GM19239 (cell line): ENCODE results near the gene REV1.
A peak's percentile ranks its signal among the peaks of the same experiment; 100 is the strongest.
"Not testable (repeated sequence)": the region's sequence is repeated elsewhere in the genome, so short reads cannot be mapped to it uniquely, and the experiment has no call there.

Experiments used
- DNase-seq: peaks from one replicate; pipeline ENCODE4 v3.0.0; 2011; ENCODE audit warnings: low spot score; ENCODE audit not compliant: insufficient read length
- FAIRE-seq: peaks from 2 replicates; lab custom pipeline; 2011; peaks lifted over from hg19 to GRCh38; lab: Jason Lieb, UNC

Gene REV1

GRCh38 chr2:99489761-99490622 is at the start of gene REV1:
Gene REV1 (minus strand): TSS chr2:99490017. CDS start chr2:99464975, 25,042 bp downstream.
- FAIRE-seq = peak; percentile 97

GRCh38 chr2:99537910-99538485 is 48.2 kb upstream of the REV1 start:
- FAIRE-seq (no peak), DNase-seq (no peak)

More at GRCh38 chr2:99489761-99490622, at the start of gene REV1:
- DNase-seq = peak; percentile 92

- no peak for FAIRE-seq
- DNase-seq = no peak
Measured at GRCh38 chr2:99524056-99524455, 34.2 kb upstream of the REV1 start.

DNA sequence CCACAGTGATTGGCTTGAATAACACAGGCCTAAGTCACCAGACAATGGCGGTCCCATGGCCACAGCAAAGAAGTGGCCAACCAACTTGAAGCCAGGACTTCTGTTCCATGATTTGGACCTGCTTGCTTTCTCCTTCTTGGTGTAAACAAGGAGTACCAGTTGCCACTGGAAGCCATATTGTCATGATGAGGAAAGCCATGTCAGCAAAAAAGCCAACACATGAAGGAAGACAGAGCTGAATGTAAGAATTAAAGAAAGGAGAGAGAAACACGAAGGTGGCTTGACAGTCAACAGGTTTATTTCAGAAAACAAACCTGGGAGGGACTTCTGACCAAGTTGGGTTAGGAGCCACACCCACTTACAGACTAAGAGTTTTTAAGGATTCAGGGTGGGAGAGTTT is 32.3 kb upstream of the REV1 start:
- FAIRE-seq = no peak

GRCh38 chr2:99520813-99521212 is 31.0 kb upstream of the REV1 start:
- FAIRE-seq (no peak), DNase-seq (no peak)

More for the DNA sequence above, 32.3 kb upstream of the REV1 start:
- no peak for DNase-seq

- DNase-seq (no peak), FAIRE-seq (no peak)
Measured at GRCh38 chr2:99520195-99520594, 30.4 kb upstream of the REV1 start.

DNA sequence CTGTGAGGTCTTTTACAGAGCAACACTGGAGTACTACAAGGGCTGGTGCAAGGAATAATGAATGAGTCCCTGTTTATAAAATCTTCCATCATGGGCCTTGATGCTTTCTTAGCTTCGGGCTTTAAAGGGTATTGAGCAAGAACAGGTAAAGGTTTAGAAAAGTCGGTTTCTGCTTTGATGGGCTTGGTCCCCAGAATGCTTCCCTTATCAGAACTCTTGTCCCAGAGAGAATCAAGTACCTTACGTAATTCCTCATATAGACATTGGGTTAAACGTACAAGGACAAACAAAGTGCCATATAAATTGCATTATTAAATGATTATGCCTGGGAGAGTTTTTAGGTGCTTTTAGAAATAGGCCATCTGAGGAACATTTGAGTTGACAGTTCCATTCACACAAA is 24.5 kb upstream of the REV1 start:
- FAIRE-seq (no peak), DNase-seq (no peak)

GRCh38 chr2:99512181-99512591 is 22.4 kb upstream of the REV1 start:
- DNase-seq = no peak
- FAIRE-seq = no peak

DNA sequence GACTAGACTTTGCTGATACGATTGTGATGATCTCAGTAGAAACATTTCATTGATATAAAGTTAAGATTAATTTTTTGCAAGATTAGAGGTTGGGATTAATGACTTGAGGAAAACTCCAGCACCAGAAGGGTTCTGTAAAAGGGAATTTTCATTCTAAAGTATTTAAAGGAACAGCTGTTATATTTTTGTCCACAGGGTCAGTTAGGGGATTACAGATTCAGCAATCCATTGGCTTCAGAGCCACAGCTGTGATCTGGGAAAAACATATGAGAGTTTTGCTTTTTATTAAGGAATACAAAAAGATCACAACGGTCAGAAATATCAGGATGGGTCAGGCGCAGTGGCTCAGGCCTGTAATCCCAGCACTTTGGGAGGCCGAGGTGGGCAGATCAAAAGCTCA is 19.6 kb upstream of the REV1 start:
- FAIRE-seq (no peak), DNase-seq (no peak)

- DNase-seq (no peak), FAIRE-seq (no peak)
Measured at GRCh38 chr2:99507937-99508818, 18.4 kb upstream of the REV1 start.

DNA sequence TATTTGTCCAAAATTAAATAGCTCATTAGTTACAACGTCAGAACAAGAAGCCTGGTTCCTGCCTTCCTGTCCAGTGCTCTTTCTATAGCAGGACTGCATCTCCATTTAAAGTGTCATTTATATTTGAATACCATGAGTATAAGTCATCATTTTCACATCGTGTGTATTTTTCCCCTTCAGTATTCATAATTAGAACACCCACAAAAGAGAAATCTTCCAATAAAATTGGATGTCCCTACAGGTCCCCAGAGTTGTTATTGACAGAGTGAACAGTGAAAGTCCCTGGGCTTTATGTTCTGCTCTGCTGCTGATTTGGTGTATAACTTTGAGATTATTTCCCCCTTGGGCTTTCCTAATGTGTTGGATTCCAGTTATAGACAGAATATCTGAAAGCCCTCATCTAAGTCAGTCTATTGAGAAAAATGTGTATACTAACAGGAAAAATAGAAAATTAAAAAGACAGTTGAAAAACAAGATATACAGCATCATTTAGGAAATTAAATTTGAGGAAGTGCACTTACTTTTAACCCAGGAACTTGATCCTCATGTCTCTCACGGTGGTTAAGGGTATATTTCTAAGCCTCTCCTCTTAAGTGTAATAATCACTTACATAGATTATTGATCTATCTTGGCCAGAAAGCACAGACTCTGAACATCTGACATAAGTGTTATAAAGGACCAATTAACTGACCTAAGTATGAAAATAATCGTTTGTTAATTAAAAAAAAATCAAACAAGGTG is 15.2 kb upstream of the REV1 start:
- DNase-seq = no peak
- no peak for FAIRE-seq

DNA sequence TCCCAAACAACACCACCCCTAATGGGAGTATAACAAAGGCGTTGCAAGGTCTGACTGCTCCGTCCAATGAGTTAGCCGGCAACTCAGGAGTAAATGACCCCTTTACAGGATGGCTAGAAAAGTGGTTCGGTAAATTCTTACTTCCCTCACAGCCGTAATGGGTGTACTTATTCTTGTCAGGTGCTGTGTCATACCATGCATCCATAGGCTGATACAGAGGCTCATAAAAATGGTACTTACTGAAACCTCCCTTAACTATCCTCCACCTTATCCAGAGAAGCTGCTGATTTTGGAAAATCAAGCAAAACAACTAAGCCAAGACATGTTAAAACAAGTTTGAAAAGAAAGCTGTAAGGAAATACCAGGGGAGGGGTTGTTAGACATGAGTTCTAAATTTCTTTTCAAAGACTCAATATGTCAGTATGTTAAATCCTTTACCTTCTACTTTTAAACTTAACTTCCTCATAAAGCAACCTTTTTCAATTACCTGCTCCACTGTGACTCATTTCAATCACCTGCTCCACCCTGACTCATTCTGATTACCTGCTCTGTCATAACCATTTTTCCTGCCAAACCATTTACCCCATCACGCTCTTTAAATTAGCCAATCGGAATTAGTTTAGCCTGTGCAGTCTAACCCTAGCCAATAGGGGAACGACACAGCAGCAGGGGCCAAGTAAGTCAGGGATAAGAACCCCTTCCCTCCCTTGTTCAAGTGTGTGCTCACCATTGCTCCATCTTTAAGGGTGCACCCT is 14.0 kb upstream of the REV1 start:
- FAIRE-seq, DNase-seq: not testable (repeated sequence)

GRCh38 chr2:99496021-99496420 is 6.2 kb upstream of the REV1 start:
- FAIRE-seq (no peak), DNase-seq (no peak)

GRCh38 chr2:99495115-99495860 is 5.5 kb upstream of the REV1 start:
- FAIRE-seq (no peak), DNase-seq (no peak)

DNA sequence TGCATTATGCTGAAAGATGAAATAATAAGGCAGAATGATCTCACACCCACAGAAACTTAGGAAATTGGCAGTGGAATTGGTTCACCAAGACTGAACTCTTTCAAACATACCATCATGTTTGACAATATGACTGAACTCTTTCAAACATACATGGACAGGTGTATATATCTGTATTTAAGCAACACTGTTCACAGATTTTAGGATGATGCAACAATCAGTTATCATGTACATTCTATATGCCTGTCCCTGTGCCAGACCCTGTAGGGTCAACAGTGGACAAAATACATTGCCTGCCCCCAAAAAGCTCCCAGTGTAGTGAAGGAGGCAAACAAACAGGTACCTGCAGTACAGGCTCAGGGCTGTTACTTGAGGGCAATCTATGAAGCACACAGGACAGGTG is 2.9 kb upstream of the REV1 start:
- FAIRE-seq = no peak

DNA sequence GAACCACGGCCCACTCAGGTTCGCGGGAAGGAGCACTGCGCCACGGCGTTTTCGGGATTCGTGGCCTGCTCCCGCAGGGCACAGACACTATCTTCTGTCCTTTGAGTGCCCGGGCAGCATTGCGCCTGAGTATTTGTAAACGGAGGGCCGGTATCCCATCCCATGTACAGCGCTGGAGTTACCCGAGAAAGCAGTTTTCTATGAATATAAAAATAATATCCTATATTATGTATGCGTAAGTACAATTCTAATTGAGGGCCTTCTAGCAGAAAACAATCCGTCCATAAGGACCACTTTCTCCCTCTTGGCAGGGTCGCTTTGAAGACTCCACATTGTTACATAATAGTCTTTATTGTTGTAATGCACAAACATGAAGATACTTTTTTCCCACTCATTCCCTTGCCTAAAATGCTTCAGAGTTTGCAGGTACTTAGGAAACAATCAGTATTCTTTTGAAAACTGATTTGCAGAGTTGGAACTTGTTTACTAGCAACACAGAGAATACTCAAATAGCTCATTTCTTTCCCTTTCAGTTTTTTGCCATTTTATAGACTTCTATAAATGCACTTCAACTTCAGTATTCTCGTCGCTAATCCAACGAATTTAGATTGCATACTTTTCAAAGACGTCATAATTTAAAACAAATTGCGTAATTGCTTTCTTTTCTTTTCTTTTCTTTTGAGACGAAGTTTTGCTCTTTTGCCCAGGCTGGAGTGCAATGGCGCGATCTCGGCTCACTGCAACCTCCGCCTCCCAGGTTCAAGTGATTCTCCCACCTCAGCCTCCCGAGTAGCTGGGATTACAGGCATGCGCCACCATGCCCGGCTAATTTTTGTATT is 1.0 kb upstream of the REV1 start:
- no peak for DNase-seq

More for the DNA sequence above, 2.9 kb upstream of the REV1 start:
- no peak for DNase-seq

GRCh38 chr2:99489063-99489760 is 605 bp downstream of the REV1 start:
- DNase-seq (peak; percentile 64), FAIRE-seq (no peak)

More for the DNA sequence above, 1.0 kb upstream of the REV1 start:
- peak; percentile 55 for FAIRE-seq
